Hematopoietic multipotent progenitor cell treated with erythropoietin and hydrocortisone succinate and interleukin-3 and kit ligand, for 8 days (in vitro differentiated cells): ENCODE data around the gene NEBL.

ENCODE experiments used
- DNase-seq: peaks from one replicate; pipeline ENCODE4 v3.0.0-alpha.2; 2015

NEBL gene

GRCh38 chr10:20776384-20777118, 120.6 kb downstream of the NEBL start:
- no peak for DNase-seq

GRCh38 chr10:20771051-20771450, 126.1 kb downstream of the NEBL start:
- no peak for DNase-seq

GRCh38 chr10:20769481-20769880, 127.6 kb downstream of the NEBL start:
- DNase-seq = peak; percentile 4

GRCh38 chr10:20768843-20769242, 128.3 kb downstream of the NEBL start:
- peak; percentile 23 for DNase-seq

GRCh38 chr10:20767028-20767427, 130.1 kb downstream of the NEBL start:
- no peak for DNase-seq

- DNase-seq = no peak
These were observed 132.0 kb downstream of the NEBL start for GRCh38 chr10:20765066-20765465.

- DNase-seq = no peak
These were observed 136.7 kb downstream of the NEBL start for GRCh38 chr10:20760460-20760859.

- DNase-seq = no peak
These were observed 148.6 kb downstream of the NEBL start for GRCh38 chr10:20748551-20748950.

GRCh38 chr10:20747782-20748181, 149.3 kb downstream of the NEBL start:
- DNase-seq = no peak

GRCh38 chr10:20746856-20747255, 150.3 kb downstream of the NEBL start:
- DNase-seq = no peak

- no peak for DNase-seq
These were observed 151.3 kb downstream of the NEBL start for GRCh38 chr10:20745556-20746375.

- DNase-seq = no peak
These were observed 152.3 kb downstream of the NEBL start for GRCh38 chr10:20744821-20745220.

GRCh38 chr10:20743942-20744341, 153.2 kb downstream of the NEBL start:
- DNase-seq = no peak

- DNase-seq = no peak
These were observed 154.2 kb downstream of the NEBL start for GRCh38 chr10:20742737-20743541.

GRCh38 chr10:20740120-20740519, 157.0 kb downstream of the NEBL start:
- no peak for DNase-seq

GRCh38 chr10:20737107-20737506, 160.0 kb downstream of the NEBL start:
- DNase-seq = no peak
